Keratinocyte (primary cell): ENCODE results near the gene TEX29. TPM values are rescaled to one million over a fixed set of nuclear protein-coding genes. Genes with fewer than 3 reads are reported as not detected.

Experiments
- DNase-seq: peaks from one replicate; pipeline ENCODE4 v3.0.0-alpha.2; 2011; ENCODE audit warnings: low read depth, missing footprints, low spot score
- FAIRE-seq: peaks from 2 replicates; lab custom pipeline; 2011; peaks lifted over from hg19 to GRCh38; lab: Jason Lieb, UNC
- H2AFZ ChIP-seq: 2 replicates; pipeline ENCODE4 v1.6.0; 2012; ENCODE audit warnings: low read length, control low read depth, inconsistent platforms; ENCODE audit not compliant: control insufficient read depth
- H3K27ac ChIP-seq: 2 replicates; pipeline ENCODE4 v1.5.1; 2011; ENCODE audit warnings: low read length; ENCODE audit not compliant: control insufficient read depth, insufficient read depth
- H3K27me3 ChIP-seq: 3 replicates; pipeline ENCODE4 v1.6.0; 2011; ENCODE audit warnings: low read length; ENCODE audit not compliant: control insufficient read depth, insufficient read depth; ENCODE audit errors: extremely low read depth
- H3K36me3 ChIP-seq, 2 experiments: 2 replicates in 1 of 2; 3 replicates in 1 of 2; pipeline ENCODE4 v1.5.1; 2011; ENCODE audit warnings: low read length in 2 of 2, mild to moderate bottlenecking in 1 of 2; ENCODE audit not compliant: control insufficient read depth in 2 of 2, insufficient read depth in 2 of 2; ENCODE audit errors: extremely low read depth in 1 of 2
- H3K4me1 ChIP-seq: 3 replicates; pipeline ENCODE4 v1.5.1; 2011; ENCODE audit warnings: low read length; ENCODE audit not compliant: control insufficient read depth, insufficient read depth; ENCODE audit errors: extremely low read depth
- H3K4me2 ChIP-seq: 3 replicates; pipeline ENCODE4 v1.6.0; 2011; ENCODE audit warnings: low read depth, low read length; ENCODE audit not compliant: control insufficient read depth, insufficient read depth; ENCODE audit errors: extremely low read depth
- H3K4me3 ChIP-seq, 3 experiments: fragments of 200-600 bp in 1 of 3; sonication (generic) in 1 of 3; 2 replicates in 2 of 3; 3 replicates in 1 of 3; pipeline ENCODE4 v1.5.1; 2011 to 2016; ENCODE audit warnings: low read length in 3 of 3, mild to moderate bottlenecking in 3 of 3, control low read depth in 2 of 3, inconsistent platforms in 1 of 3, low read depth in 1 of 3, mixed read lengths in 1 of 3, mixed run types in 1 of 3, moderate library complexity in 1 of 3; ENCODE audit not compliant: control insufficient read depth in 2 of 3, insufficient read depth in 2 of 3; ENCODE audit errors: extremely low read depth in 1 of 3
- H3K79me2 ChIP-seq: 2 replicates; pipeline ENCODE4 v1.6.0; 2012; ENCODE audit warnings: low read length; ENCODE audit not compliant: control insufficient read depth, insufficient read depth
- H3K9ac ChIP-seq: 3 replicates; pipeline ENCODE4 v1.6.0; 2011; ENCODE audit warnings: low read length; ENCODE audit not compliant: control insufficient read depth, insufficient read depth; ENCODE audit errors: extremely low read depth
- H3K9me1 ChIP-seq: 3 replicates; pipeline ENCODE4 v1.6.0; 2011; ENCODE audit warnings: low read length; ENCODE audit not compliant: control insufficient read depth, insufficient read depth; ENCODE audit errors: extremely low read depth
- H3K9me3 ChIP-seq: 2 replicates; pipeline ENCODE4 v1.5.1; 2012; ENCODE audit warnings: low read depth, low read length; ENCODE audit not compliant: control insufficient read depth
- H4K20me1 ChIP-seq: 3 replicates; pipeline ENCODE4 v1.6.0; 2011; ENCODE audit warnings: low read length; ENCODE audit not compliant: control insufficient read depth, insufficient read depth; ENCODE audit errors: extremely low read depth
- EZH2 ChIP-seq: IDR thresholded peaks from one replicate; pipeline ENCODE4 v1.6.1; 2012; ENCODE audit warnings: inconsistent platforms, mild to moderate bottlenecking, low read length, moderate library complexity
- dilution Hi-C: fragments of 300-500 bp; cut with MboI; formaldehyde crosslinking; loops from one replicate; pipeline ENCODE4 v1.7.0; 2020; ENCODE audit warnings: low sequenced_read_pairs; ENCODE audit not compliant: extremely low pct_ligation_motif_present
- polyA plus RNA-seq, 5 experiments: library from polyadenylated mRNA; depleted of rRNA in 3 of 5; stranded (reverse) in 3 of 5; stranded (forward) in 1 of 5; unstranded in 1 of 5; fragments of >200 nt; gene quantifications; 1 replicate in 1 of 5; 2 replicates in 3 of 5; 3 replicates in 1 of 5; pipeline versions ENCODE4 v1.2.1 to v1.2.3, GENCODE V29; 2011 to 2012; ENCODE audit warnings: missing spikeins in 2 of 5, low read depth in 1 of 5, low replicate concordance in 1 of 5
- TF ChIP-seq, protein P1 (sequence below), 3 experiments: IDR thresholded peaks in 1 of 3; conservative IDR thresholded peaks in 1 of 3; optimal IDR thresholded peaks in 1 of 3; 2 replicates in 2 of 3; 3 replicates in 1 of 3; pipeline versions ENCODE3 to v1.5.1; 2011; ENCODE audit warnings: low read length in 3 of 3, mild to moderate bottlenecking in 3 of 3, moderate library complexity in 2 of 3, control low read depth in 1 of 3, inconsistent platforms in 1 of 3; ENCODE audit not compliant: insufficient read depth in 2 of 3; ENCODE audit errors: extremely low read depth in 1 of 3

TEX29 gene
- polyA plus RNA-seq, 1 donor (not counting 4 experiments of a cell fraction or from before 2014, with no cell fraction given) = 0.18 TPM

- Histone ChIP-seq H2AFZ (no peak overlapping the region), H3K27ac (no peak overlapping the region), H3K79me2 (no peaks in the 10 kb centered on the region), H3K4me3 (no peak overlapping the region), H3K9me3 (peaks cover 2% of the 10 kb centered on the region), H3K4me1 (no peaks in the 10 kb centered on the region), H3K9me1 (no peaks in the 10 kb centered on the region), H3K36me3 (no peaks in the 10 kb centered on the region), H3K4me2 (no peak overlapping the region), H3K27me3 (no peaks in the 10 kb centered on the region), H3K9ac (no peak overlapping the region), H4K20me1 (no peaks in the 10 kb centered on the region)
- dilution Hi-C loops = no loop called here
- FAIRE-seq (no peak), DNase-seq (no peak)
- no peak for TF ChIP-seq EZH2
- TF ChIP-seq, protein P1, sequence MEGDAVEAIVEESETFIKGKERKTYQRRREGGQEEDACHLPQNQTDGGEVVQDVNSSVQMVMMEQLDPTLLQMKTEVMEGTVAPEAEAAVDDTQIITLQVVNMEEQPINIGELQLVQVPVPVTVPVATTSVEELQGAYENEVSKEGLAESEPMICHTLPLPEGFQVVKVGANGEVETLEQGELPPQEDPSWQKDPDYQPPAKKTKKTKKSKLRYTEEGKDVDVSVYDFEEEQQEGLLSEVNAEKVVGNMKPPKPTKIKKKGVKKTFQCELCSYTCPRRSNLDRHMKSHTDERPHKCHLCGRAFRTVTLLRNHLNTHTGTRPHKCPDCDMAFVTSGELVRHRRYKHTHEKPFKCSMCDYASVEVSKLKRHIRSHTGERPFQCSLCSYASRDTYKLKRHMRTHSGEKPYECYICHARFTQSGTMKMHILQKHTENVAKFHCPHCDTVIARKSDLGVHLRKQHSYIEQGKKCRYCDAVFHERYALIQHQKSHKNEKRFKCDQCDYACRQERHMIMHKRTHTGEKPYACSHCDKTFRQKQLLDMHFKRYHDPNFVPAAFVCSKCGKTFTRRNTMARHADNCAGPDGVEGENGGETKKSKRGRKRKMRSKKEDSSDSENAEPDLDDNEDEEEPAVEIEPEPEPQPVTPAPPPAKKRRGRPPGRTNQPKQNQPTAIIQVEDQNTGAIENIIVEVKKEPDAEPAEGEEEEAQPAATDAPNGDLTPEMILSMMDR (optimal IDR thresholded peaks at IDR 0.05 in 1 of 3, IDR thresholded peaks at IDR 0.05 in 1 of 3, conservative IDR thresholded peaks at IDR 0.05 in 1 of 3; ENCODE audit: extremely low read depth in 1 of 3, insufficient read depth in 2 of 3, low read length in 3 of 3) = no peak
These were observed 64.2 kb downstream of the TEX29 start for GRCh38 chr13:111384441-111385182.

GRCh38 chr13:111385183-111385857 lies 64.9 kb downstream of the TEX29 start:
- dilution Hi-C loops = no loop called here

More at GRCh38 chr13:111385183-111385857, 64.9 kb downstream of the TEX29 start:
- no peaks in the 10 kb centered on the region for H3K9me1 ChIP-seq
- no peaks in the 10 kb centered on the region for H3K4me1 ChIP-seq
- H3K9me3 ChIP-seq = peaks cover 2% of the 10 kb centered on the region
- DNase-seq (no peak), FAIRE-seq (no peak)
- no peaks in the 10 kb centered on the region for H3K36me3 ChIP-seq
- H3K4me2 ChIP-seq = no peak overlapping the region
- no peak overlapping the region for H2AFZ ChIP-seq
- no peak overlapping the region for H3K27ac ChIP-seq
- H3K27me3 ChIP-seq = no peaks in the 10 kb centered on the region
- H3K9ac ChIP-seq = no peak overlapping the region
- no peaks in the 10 kb centered on the region for H3K79me2 ChIP-seq
- H4K20me1 ChIP-seq = no peaks in the 10 kb centered on the region
- no peak for TF ChIP-seq EZH2
- TF ChIP-seq, protein P1 (optimal IDR thresholded peaks at IDR 0.05 in 1 of 3, IDR thresholded peaks at IDR 0.05 in 1 of 3, conservative IDR thresholded peaks at IDR 0.05 in 1 of 3; ENCODE audit: extremely low read depth in 1 of 3, insufficient read depth in 2 of 3, low read length in 3 of 3) = no peak
- no peak overlapping the region for H3K4me3 ChIP-seq
